HG02759 (cell line): ENCODE results near the gene ZNF98.

Source experiments
- ATAC-seq: cut with Tn5 transposase; IDR thresholded peaks from one replicate; pipeline ENCODE4 v1.9.1; 2021; ENCODE audit warnings: mild to moderate bottlenecking, moderate library complexity; ENCODE audit not compliant: unreplicated experiment

Gene ZNF98

GRCh38 chr19:22422211-22422610, at the start of gene ZNF98:
Gene ZNF98 (minus strand): TSS chr19:22422346. CDS start chr19:22422224, 122 bp downstream.
- no peak for ATAC-seq

GRCh38 chr19:22446605-22447004, 24.5 kb upstream of the ZNF98 start:
- no peak for ATAC-seq

GRCh38 chr19:22438011-22438410, 15.9 kb upstream of the ZNF98 start:
- no peak for ATAC-seq

- no peak for ATAC-seq
Observed at GRCh38 chr19:22427960-22428913, 6.1 kb upstream of the ZNF98 start.

- no peak for ATAC-seq
Observed at GRCh38 chr19:22427547-22427946, 5.4 kb upstream of the ZNF98 start.

GRCh38 chr19:22426901-22427300, 4.8 kb upstream of the ZNF98 start:
- no peak for ATAC-seq

GRCh38 chr19:22421797-22422196, 349 bp downstream of the ZNF98 start:
- ATAC-seq, result no peak

GRCh38 chr19:22354665-22355064, 67.5 kb downstream of the ZNF98 start:
- ATAC-seq, result no peak
